GM18861 (cell line): ENCODE measurements around the gene PRPSAP2.
"Not testable (repeated sequence)": the region's sequence is repeated elsewhere in the genome, so short reads cannot be mapped to it uniquely, and the experiment has no call there.

ENCODE experiments used
- ATAC-seq: cut with Tn5 transposase; IDR thresholded peaks from one replicate; pipeline ENCODE4 v1.9.1; 2021; ENCODE audit not compliant: unreplicated experiment

The PRPSAP2 gene

DNA sequence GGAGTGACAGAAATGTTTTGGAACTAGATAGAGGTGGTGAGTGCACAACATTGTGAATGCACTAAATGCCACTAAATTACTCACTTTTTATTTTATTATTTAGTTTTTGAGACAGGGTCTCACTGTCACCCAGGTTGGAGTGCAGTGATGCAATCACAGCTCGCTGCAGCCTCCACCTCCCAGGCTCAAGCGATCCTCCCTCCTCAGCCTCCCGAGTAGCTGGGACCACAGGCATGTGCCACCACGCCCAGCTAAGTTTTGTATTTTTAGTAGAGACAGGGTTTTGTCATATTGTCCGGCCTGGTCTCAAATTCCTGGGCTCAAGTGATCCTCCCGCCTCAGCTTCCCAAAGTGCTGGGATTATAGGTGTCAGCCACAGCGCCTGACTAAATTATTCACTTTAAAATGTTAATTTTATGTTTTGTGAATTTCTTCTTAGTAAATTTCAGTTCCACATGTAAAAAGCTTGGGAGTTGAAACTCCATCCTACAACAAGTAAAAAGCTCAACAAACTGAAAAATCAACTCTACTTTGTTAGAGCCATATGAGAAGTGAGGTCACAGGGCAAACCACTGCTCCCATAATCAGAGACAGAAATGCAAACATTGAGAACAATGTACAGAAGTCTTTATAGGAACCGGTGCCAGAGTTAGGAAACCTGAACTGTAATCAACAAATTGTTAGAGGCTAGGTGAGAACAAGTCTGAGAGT, 80.2 kb downstream of the PRPSAP2 start:
- no peak for ATAC-seq

DNA sequence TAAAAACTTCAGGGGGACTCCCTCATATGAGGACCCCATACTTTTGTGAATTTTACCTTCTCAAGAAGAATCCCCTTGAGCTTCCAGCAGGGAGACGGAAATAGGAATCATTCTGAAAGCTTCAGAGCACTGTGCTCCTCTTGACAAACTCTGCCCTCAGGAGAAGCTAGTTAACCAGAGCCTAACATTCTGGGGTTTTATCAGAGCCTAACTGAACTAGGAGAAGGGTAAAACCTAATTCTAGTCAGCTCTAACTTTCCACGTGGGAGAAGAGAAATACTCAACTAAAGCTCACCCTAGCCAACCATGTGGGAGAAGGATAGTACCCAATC, 80.7 kb downstream of the PRPSAP2 start:
- no peak for ATAC-seq

DNA sequence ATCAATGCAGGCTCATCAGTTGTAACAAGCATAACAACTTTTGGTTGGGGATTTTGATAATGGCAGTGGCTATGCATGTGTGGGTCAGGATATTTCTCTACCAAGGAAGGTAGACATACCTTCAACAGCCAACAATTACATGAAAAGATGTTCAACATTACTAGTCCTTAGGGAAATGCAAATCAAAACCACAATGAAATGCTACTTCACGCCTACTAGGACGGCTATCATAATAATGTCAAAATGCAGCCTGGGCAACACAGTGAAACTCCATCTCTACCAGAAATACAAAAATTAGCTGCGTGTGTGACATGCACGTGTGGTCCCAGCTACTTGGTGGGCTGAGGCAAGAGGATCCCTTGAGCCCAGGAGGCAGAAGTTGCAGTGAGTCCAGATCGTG, 86.7 kb downstream of the PRPSAP2 start:
- ATAC-seq: no peak

DNA sequence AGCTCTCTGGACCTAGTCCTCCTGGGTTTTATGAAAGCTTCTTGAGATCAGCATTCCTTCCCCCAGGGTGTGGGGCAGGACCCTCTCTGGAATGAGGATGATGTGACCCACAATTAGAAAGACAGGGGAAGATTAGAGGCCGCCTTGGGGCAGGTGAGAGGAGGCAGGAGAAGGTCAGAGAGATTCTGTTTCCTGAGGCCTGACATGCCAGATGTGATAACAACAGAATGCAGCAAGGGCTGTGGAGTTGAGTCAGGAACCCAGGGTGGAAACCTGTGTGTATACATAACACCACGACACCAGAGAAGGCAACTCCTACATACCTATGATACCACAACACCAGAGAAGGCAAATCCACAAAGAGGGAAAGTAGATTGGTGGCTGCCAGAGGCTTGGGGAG, 88.6 kb downstream of the PRPSAP2 start:
- no peak for ATAC-seq

DNA sequence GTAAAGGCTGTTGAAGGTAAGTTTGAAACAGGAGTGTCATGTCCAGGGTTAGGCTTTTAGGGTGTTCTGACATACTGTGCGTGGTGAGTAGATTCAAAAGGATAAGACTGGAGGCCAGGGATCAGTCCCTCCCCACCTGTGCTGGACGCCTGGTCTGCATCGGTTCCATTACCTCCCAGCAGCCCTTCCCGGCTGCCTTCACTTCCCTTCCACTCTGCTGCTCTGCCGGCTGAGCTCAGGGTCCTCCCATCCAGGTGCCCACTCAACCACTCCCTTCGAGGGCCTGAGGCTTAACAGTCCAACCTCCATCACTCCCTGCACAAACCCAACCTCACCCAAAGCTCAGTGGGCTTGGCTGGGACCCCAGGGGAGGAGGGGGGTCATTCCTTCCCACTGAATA, 89.9 kb downstream of the PRPSAP2 start:
- ATAC-seq: no peak

DNA sequence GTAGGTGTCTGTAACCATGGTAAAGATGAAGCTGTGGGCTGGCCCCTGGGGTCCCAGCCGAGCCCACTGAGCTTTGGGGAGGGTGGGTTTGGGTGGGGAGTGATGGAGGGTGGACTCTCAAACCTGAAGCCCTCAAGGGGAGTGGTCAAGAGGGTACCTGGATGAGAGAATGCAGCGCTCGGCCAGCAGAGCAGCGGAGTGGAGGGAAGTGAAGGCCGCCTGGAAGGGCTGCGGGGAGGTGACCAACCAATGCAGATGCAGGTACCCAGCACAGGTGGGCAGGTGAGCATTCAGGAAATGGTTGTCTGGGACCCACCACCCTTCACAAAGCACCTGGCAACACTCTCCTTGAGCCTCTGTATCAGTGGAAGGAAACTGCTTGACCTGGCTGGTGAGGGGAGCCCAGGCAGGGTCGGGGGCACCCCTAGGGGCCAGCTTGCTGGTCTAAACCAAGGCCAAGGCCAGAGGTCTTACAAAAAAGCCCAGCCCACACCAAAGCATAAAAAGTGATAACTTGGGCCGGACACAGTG, 90.6 kb downstream of the PRPSAP2 start:
- ATAC-seq: no peak

DNA sequence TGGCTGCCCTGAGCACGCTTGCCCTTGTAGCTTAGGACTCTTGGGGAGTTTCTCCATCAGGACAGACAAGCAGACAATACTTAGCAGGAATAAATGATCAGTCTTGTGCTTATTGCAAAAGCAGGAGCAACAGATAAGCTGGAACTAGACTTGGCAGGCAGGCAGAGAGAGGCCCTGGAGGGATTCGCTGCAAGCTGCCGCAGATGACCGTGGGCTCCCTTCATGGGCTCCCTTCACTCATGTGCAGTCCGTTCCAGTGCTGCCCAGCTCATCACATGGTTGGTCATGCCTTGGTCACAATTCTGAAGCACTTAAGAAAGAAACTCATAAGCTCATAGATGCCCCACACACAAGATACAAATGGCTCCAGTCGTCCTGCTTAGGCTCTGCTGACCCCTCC, 91.6 kb downstream of the PRPSAP2 start:
- ATAC-seq: no peak

DNA sequence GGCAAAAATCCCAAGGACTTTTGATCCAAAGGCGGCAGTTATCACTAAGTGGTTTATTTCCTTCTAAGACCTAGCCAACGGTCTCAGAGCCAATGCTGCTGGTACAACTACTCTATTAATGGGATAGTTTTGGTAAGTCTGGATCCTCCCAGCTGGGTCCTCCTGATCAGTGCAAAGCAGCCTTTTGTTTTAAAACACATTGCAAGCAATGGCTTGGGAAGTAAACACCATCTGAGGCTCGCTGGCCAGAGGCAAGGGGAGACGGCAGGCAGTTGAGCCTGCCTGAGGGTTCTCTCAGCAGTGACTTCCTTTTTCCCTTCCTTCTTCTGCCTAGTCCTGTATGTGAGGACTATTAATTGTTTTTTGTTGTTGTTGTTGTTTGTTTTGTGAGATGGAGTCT, 92.4 kb downstream of the PRPSAP2 start:
- ATAC-seq: no peak

DNA sequence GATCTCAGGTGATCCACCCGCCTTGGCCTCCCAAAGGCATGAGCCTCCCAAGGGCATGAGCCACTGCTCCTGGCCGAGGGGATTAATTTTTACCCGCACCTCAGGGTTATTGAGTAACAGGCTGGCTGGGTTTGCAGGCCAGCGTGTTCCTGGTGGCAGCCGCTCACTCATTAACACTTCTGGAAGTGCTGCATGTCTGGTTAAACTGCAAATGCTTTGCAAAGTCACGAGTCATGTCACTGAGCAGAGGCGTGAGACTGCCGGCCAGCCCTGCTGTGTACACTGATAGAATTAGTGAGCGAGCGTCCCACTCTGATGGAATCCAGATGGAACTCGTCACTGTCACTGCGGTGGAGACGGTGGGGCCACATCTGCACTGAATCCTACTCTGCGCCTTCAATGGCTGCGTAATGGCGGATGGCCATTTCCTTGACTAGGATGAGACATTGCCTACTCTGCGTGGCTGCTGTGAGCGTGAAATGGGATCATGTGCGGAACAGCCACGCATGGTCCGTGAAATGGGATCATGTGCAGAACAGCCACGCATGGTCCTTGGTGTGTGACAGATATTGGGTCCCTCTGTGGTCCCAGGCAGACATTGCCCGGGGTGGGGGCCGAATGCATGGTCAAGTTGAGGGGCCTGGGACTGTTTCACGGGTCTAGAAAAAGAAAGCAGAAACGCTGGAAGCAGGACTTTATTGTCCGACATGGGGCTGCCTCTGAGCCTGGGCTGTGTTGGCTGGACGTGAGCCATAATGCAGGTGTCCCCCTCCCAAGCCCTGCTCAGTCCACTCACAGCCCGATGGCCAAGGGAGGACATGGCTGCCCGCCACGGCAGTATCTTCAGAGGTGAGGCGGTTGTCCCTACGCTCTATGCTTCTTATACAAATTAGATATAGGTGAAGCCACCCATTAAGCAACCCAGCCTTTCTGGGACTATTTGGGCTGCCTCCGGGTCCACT, 93.3 kb downstream of the PRPSAP2 start:
- ATAC-seq: no peak

DNA sequence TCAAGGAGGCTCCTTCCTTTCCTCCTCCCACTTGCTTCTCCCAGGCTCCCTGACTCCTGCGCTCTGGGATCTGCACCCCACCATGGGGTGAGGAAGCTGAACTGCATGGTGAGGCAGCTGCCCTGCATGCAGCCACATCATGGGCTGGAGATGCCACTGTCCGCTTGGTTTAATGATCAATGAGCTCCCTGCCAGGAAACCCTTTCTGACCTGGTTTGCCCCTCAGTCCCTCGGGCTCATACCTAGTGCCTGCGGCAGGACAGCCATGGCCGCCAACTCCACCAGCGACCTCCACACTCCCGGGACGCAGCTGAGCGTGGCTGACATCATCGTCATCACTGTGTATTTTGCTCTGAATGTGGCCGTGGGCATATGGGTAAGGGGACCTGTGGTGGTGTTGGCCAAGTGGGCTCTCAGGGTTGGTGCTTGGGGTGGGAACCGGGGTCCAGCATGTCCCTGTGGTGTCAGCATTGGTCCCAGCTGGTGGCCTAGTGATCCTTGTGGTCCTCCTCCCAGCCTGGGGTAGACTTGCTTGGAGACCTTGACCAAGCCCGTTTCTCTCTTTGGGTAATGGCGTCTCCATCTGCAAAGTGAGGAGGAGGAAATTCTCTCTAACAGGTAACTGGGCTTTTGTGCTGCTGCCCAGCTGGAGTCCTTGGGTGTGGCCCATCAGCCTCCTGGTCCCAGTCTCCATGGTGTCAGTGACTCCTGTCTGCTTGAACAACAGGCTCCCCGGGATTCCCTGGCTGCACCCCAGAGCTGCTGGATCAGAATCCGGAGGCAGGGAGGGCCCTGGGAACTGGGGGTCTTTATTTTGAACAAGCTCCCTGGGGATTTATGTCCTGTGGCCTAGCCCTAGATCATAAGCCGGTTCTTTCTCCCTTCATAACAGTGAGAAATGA, 94.3 kb downstream of the PRPSAP2 start, which contains the start of gene SLC5A10:
Gene SLC5A10, plus strand, starts transcription at position 225 of the 902 bp plus-strand sequence. Its CDS starts 41 bp downstream, at position 266.
- no peak for ATAC-seq

DNA sequence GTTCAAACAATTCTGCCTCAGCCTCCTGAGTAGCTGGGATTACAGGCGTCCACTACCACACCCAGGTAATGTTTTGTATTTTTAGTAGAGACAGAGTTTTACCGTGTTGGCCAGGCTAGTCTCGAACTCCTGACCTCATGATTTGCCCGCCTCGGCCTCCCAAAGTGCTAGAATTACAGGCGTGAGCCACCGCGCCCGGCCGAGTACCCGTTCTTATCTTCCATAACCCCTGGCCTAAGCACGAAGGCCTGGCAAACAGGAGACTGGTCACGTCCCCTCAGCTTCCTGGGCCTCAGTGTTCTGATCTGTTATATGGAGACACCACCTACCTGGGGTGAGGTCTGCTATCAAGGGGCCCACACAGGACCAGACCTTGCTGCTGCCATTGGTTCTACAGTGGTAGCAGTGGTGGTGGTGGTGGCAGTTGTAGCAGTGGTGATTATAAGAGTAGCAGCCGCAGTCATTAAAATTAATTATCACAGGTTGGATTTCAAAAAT, 95.3 kb downstream of the PRPSAP2 start:
- no peak for ATAC-seq

DNA sequence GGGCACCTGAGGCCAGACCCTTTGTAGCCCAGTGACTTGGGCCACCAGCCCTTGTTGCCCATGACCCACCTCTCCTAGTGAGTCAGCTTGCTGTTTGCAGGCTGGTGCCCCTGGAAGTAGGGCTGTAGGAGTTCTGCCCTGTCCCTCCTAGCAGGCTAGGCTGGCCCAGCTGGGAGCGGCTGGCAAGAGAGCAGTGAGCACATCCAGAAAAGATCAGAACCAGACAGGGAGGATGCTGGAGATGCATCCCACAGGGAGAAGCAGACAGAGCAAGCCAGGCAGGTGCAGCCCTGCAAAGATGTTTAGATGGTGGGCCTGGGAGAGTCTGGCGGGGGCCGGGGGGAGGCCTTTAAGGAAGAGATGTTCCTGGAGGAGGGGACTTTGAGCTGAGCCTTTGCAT, 96.4 kb downstream of the PRPSAP2 start:
- ATAC-seq: no peak

DNA sequence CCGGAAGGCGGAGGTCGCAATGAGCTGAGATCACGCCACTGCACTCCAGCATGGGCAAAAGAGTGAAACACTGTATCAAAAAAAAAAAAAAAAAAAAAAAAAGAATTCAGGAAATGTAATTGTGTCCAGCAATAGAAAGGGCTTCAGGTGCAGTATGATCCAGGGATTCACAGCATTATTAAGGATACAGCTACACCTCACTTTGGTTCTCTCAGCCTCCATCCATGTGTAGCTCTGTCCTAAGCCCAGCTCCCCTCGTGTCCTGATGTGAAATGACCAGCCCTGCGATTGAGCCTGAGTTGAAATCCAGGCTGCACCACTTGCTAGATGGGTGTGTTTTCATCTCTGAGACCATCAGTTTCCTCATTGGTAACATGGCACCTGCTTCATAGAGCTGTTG, 97.1 kb downstream of the PRPSAP2 start:
- no peak for ATAC-seq

DNA sequence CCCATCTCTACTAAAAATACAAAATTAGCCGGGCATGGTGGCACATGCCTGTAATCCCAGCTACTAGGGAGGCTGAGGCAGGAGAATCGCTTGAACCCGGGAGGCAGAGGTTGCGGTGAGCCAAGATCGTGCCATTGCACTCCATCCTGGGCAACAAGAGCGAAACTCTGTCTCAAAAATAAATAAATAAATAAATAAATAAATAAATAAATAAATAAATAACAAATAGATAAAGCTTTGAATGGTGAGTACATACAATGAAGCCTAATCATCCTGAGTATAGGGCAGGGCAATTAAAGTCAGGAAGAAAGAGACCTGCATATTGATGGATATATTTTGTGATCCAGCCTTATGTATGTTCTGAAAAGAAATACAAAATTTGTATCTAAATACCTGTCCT, 98.1 kb downstream of the PRPSAP2 start:
- ATAC-seq: not testable (repeated sequence)

DNA sequence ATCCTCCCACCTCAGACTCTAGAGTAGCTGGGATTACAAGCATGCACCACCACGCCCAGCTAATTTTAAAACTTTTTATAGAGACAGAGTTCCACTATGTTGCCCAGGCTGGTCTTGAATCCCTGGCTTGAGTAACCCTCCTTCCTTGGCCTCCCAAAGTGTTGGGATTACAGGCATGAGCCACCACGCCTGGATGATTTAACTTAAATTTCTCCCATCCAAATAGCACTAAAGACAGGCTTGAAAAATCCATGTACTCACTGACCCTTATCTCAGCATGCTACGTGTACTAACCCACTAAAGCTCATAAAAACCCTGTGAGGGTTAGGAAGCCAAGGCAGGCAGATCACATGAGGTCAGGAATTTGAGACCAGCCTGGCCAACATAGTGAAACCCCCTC, 98.7 kb downstream of the PRPSAP2 start:
- ATAC-seq: no peak

DNA sequence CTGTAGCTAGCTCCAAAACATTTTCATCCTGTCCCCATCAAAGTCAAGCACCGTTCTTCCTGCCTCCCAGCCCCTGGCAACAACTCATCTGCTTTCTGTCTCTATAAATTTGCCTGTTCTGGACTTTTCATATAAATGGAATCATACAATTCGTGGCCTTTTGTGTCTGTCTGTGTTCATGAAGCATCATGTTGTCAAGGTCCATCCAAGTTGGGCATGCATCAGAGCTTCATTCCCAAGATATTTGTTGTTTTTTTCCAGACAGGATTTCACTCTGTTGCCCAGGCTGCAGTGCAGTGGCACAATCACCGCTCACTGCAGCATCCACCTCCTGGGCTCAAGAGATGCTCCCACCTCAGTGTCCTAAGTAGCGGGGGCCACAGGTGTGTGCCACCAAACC, 99.9 kb downstream of the PRPSAP2 start:
- ATAC-seq: no peak

DNA sequence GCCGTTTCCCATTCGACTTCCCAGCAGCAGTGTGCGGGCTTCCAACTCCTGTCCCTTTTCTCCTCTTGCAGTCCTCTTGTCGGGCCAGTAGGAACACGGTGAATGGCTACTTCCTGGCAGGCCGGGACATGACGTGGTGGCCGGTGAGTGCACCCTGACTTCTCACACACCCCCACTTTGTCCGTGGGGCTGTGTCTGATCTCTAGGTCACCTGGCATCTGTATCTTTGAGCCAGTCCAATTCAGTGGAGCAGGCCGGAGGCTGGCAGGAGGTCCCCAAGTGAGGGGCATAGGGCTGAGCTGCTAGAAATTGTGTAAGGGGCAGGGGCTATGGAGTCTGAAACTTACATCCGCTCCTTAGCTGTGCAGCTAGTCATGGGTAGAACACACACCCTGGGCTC, 100.7 kb downstream of the PRPSAP2 start:
- ATAC-seq: no peak

DNA sequence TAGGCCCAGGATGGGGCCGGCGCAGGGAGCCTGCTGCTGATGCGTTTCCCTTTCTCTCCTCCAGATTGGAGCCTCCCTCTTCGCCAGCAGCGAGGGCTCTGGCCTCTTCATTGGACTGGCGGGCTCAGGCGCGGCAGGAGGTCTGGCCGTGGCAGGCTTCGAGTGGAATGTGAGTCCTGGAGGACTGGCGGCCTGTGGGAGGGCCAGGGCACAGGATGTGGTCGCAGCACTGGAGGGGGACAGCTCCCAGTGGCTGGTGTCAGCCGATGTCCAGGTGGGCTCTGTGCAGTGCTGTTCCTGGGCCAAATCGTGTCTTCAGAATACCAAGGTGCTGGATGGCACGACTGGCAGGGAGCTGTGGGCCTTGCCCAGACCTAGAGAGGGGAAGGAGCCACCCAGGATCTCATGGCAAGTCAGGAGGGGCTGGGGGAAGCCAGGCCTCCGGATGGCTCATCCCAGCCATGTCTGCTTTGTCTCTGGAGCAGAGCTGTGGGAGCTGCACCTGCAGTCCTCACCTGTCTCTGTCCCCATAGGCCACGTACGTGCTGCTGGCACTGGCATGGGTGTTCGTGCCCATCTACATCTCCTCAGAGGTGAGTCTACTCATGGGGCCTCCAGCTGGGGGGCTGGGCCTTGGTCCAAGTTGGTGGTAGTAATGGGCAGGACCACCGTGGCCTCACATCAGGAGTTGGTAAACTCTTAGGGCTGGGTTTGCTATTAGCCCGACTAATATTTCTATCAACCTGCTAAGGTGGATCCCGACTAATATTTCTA, 101.3 kb downstream of the PRPSAP2 start:
- ATAC-seq: no peak

DNA sequence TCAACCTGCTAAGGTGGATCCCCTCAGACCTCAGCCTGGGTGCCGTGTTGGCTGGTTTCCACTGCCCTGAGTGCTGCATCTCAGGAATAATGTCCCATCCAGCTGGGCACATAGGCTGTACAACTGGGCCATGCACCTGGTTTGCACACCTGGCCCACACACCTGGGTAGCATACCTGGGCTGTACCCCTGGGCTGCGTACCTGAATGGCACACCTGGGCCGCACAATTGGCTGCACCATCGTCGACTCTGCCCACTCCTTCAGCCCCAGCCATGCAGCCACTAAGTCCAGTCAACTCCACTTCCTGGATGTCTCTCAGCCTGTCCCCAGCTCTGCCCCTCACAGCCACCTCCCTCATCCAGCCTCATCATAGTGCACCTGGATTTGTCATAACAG, 101.9 kb downstream of the PRPSAP2 start:
- no peak for ATAC-seq

DNA sequence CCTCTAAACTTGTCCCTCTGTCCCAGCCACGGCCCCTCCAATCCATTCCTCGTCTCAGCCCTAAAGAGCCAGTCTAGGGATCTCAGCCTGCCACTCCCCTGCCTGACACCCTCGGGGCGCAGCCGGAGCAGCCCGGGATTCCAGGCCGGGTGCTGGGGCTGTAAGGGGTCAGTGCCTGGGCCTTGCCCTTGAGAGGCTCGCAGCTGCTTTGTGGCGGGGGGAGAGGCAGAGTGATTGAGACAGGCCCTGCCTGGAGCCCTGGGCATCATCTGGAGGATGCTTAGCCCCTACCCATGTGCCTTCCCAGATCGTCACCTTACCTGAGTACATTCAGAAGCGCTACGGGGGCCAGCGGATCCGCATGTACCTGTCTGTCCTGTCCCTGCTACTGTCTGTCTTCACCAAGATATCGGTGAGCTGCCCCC, 102.3 kb downstream of the PRPSAP2 start:
- no peak for ATAC-seq
